GM23248 (cell line): Measurements from ENCODE around the gene TMEM72. TPM values are rescaled to one million over a fixed set of nuclear protein-coding genes. Genes with fewer than 3 reads are reported as not detected.

Experiments
- DNase-seq: peaks from one replicate; pipeline ENCODE4 v3.0.0-alpha.2; 2015
- H2AFZ ChIP-seq: fragments of 200-600 bp; sonication (generic); 2 replicates; pipeline ENCODE4 v1.6.1; 2016; ENCODE audit warnings: antibody characterized with exemption
- H3F3A ChIP-seq: fragments of 200-600 bp; sonication (generic); 2 replicates; pipeline ENCODE4 v1.6.1; 2016; ENCODE audit warnings: mild to moderate bottlenecking, antibody characterized with exemption, mixed run types; ENCODE audit not compliant: insufficient read depth
- H3K27ac ChIP-seq: fragments of 200-600 bp; sonication (generic); 2 replicates; pipeline ENCODE4 v1.5.1; 2016; ENCODE audit warnings: mild to moderate bottlenecking
- H3K27me3 ChIP-seq: fragments of 200-600 bp; sonication (generic); replicated peaks from 2 replicates; pipeline ENCODE4 v1.6.1; 2016; ENCODE audit warnings: mild to moderate bottlenecking; ENCODE audit not compliant: insufficient read depth
- H3K36me3 ChIP-seq: fragments of 200-600 bp; sonication (generic); 2 replicates; pipeline ENCODE4 v1.6.1; 2016; ENCODE audit warnings: low read depth, mild to moderate bottlenecking
- H3K4me1 ChIP-seq: fragments of 200-600 bp; sonication (generic); 2 replicates; pipeline ENCODE4 v1.6.1; 2016; ENCODE audit warnings: mild to moderate bottlenecking; ENCODE audit not compliant: insufficient read depth
- H3K4me2 ChIP-seq: fragments of 200-600 bp; sonication (generic); one replicate; pipeline ENCODE4 v1.6.1; 2016; ENCODE audit warnings: mild to moderate bottlenecking; ENCODE audit not compliant: unreplicated experiment
- H3K4me3 ChIP-seq: fragments of 200-600 bp; sonication (generic); 2 replicates; pipeline ENCODE4 v1.5.1; 2016; ENCODE audit warnings: mild to moderate bottlenecking
- H3K79me2 ChIP-seq: fragments of 200-600 bp; sonication (generic); 2 replicates; pipeline ENCODE4 v1.6.1; 2016; ENCODE audit warnings: mild to moderate bottlenecking; ENCODE audit not compliant: insufficient read depth
- H3K9ac ChIP-seq: fragments of 200-600 bp; sonication (generic); 2 replicates; pipeline ENCODE4 v1.6.1; 2016; ENCODE audit warnings: mild to moderate bottlenecking
- H3K9me2 ChIP-seq: fragments of 200-600 bp; sonication (generic); 2 replicates; pipeline ENCODE4 v1.6.1; 2016; ENCODE audit warnings: mixed run types, mild to moderate bottlenecking, moderate library complexity; ENCODE audit not compliant: insufficient read depth
- H3K9me3 ChIP-seq: fragments of 200-600 bp; sonication (generic); one replicate; pipeline ENCODE4 v1.6.1; 2017; ENCODE audit warnings: low read depth
- H4K20me1 ChIP-seq: fragments of 200-600 bp; sonication (generic); 2 replicates; pipeline ENCODE4 v1.6.0; 2016; ENCODE audit not compliant: insufficient read depth
- EZH2 ChIP-seq: fragments of 200-600 bp; sonication (generic); IDR thresholded peaks from 2 replicates; pipeline ENCODE4 v1.6.1; 2018; ENCODE audit warnings: antibody characterized with exemption, mild to moderate bottlenecking; ENCODE audit not compliant: insufficient read depth, poor library complexity, severe bottlenecking
- EZH2phosphoT487 ChIP-seq: fragments of 200-600 bp; sonication (generic); IDR thresholded peaks from 2 replicates; pipeline ENCODE4 v1.6.1; 2018; ENCODE audit warnings: antibody characterized with exemption, moderate library complexity, mild to moderate bottlenecking, low read depth; ENCODE audit not compliant: insufficient read depth
- WGBS, 2 experiments: methylation state at CpG; one replicate each; pipeline ENCODE4 v1.1.6; 2015 to 2017; ENCODE audit warnings: low lambda C conversion rate in 2 of 2, low coverage in 1 of 2; ENCODE audit errors: missing lambda C conversion rate in 2 of 2; 5-methylcytosine and 5-hydroxymethylcytosine counted together
- in situ Hi-C: fragments of 300-500 bp; cut with MboI; formaldehyde crosslinking; loops from 2 replicates; pipeline ENCODE4 v1.15.0; 2020
- polyA plus RNA-seq: library from polyadenylated mRNA; unstranded; fragments of >200 nt; fragmentation: Nextera tagmentation; extraction: Ambion mirVana; gene quantifications from 2 replicates; pipeline ENCODE4 v1.2.1, GENCODE V29; 2016
- total RNA-seq: library from RNA; depleted of rRNA; stranded (reverse); fragments of >200 nt; shearing (Covaris generic); gene quantifications from 2 replicates; pipeline ENCODE4 v1.2.3, GENCODE V29; 2014

TMEM72 gene
- total and polyA plus RNA-seq, 2 experiments from 2014 or later: not detected

GRCh38 chr10:44883593-44884331, 27.4 kb upstream of the TMEM72 start:
- H3K4me2 ChIP-seq: no peak overlapping the region
- TF ChIP-seq EZH2 (no peak), EZH2phosphoT487 (no peak)
- H3K9me3 ChIP-seq: no peaks in the 10 kb centered on the region
- H3F3A ChIP-seq: no peaks in the 10 kb centered on the region
- WGBS, 2 experiments: 69 to 72% methylated on average over 8 of the region's 8 CpGs
- H4K20me1 ChIP-seq: no peaks in the 10 kb centered on the region
- no peaks in the 10 kb centered on the region for H3K27me3 ChIP-seq
- no peak overlapping the region for H3K4me3 ChIP-seq
- H3K36me3 ChIP-seq: no peaks in the 10 kb centered on the region
- no peak overlapping the region for H2AFZ ChIP-seq
- H3K4me1 ChIP-seq: no peaks in the 10 kb centered on the region
- no peaks in the 10 kb centered on the region for H3K9me2 ChIP-seq
- no peaks in the 10 kb centered on the region for H3K79me2 ChIP-seq
- DNase-seq: no peak
- in situ Hi-C loops: no loop called here
- H3K9ac ChIP-seq: no peak overlapping the region
- no peak overlapping the region for H3K27ac ChIP-seq

- H3K36me3 ChIP-seq: no peaks in the 10 kb centered on the region
- in situ Hi-C loops: no loop called here
- TF ChIP-seq EZH2phosphoT487 (no peak), EZH2 (no peak)
- no peaks in the 10 kb centered on the region for H4K20me1 ChIP-seq
- no peaks in the 10 kb centered on the region for H3K9me2 ChIP-seq
- H3K79me2 ChIP-seq: no peaks in the 10 kb centered on the region
- H3K27ac ChIP-seq: no peak overlapping the region
- no peaks in the 10 kb centered on the region for H3F3A ChIP-seq
- no peak overlapping the region for H3K4me3 ChIP-seq
- DNase-seq: no peak
- H3K9me3 ChIP-seq: no peaks in the 10 kb centered on the region
- H3K9ac ChIP-seq: no peak overlapping the region
- H2AFZ ChIP-seq: no peak overlapping the region
- WGBS, 2 experiments: 84 to 86% methylated on average over 6 of the region's 6 CpGs
- H3K4me1 ChIP-seq: no peaks in the 10 kb centered on the region
- H3K27me3 ChIP-seq: no peaks in the 10 kb centered on the region
- no peak overlapping the region for H3K4me2 ChIP-seq
Observed at GRCh38 chr10:44885710-44886109, 25.4 kb upstream of the TMEM72 start.

GRCh38 chr10:44886966-44887365, 24.2 kb upstream of the TMEM72 start:
- Histone ChIP-seq H3K4me1 (no peaks in the 10 kb centered on the region), H3K9me2 (no peaks in the 10 kb centered on the region), H3K9me3 (no peaks in the 10 kb centered on the region), H3K79me2 (no peaks in the 10 kb centered on the region), H3K36me3 (no peaks in the 10 kb centered on the region), H3K9ac (no peak overlapping the region), H2AFZ (no peak overlapping the region), H4K20me1 (no peaks in the 10 kb centered on the region), H3F3A (no peaks in the 10 kb centered on the region), H3K4me3 (no peak overlapping the region), H3K27me3 (no peaks in the 10 kb centered on the region), H3K27ac (no peak overlapping the region), H3K4me2 (no peak overlapping the region)
- in situ Hi-C loops: no loop called here
- DNase-seq: no peak
- TF ChIP-seq EZH2: no peak
- WGBS, 2 experiments: 83 to 86% methylated on average over 5 of the region's 5 CpGs

- H3K79me2 ChIP-seq: no peaks in the 10 kb centered on the region
- in situ Hi-C loops: no loop called here
- H3K9ac ChIP-seq: no peak overlapping the region
- DNase-seq: no peak
- H3K9me2 ChIP-seq: no peaks in the 10 kb centered on the region
- no peak overlapping the region for H3K4me3 ChIP-seq
- H4K20me1 ChIP-seq: no peaks in the 10 kb centered on the region
- H3K9me3 ChIP-seq: no peaks in the 10 kb centered on the region
- no peaks in the 10 kb centered on the region for H3K36me3 ChIP-seq
- H3F3A ChIP-seq: no peaks in the 10 kb centered on the region
- no peak for TF ChIP-seq EZH2
- TF ChIP-seq EZH2phosphoT487: no peak
- 47 to 55% methylated on average over 4 of the region's 4 CpGs for WGBS, 2 experiments
- no peak overlapping the region for H3K27ac ChIP-seq
- H3K27me3 ChIP-seq: no peaks in the 10 kb centered on the region
- H2AFZ ChIP-seq: no peak overlapping the region
- H3K4me2 ChIP-seq: no peak overlapping the region
- H3K4me1 ChIP-seq: no peaks in the 10 kb centered on the region
Observed at GRCh38 chr10:44888886-44889285, 22.3 kb upstream of the TMEM72 start.
